Loucy (cell line): Measurements from ENCODE around the gene WFDC5.

Source experiments
- H2AFZ ChIP-seq: fragments of 200-600 bp; sonication (generic); 2 replicates; pipeline ENCODE4 v1.6.0; 2016; ENCODE audit warnings: antibody characterized with exemption, mild to moderate bottlenecking, low read length, moderate library complexity
- H3F3A ChIP-seq: fragments of 200-600 bp; 2 replicates; pipeline ENCODE4 v1.6.0; 2016; ENCODE audit warnings: antibody characterized with exemption, low read depth, mild to moderate bottlenecking
- H3K27me3 ChIP-seq: fragments of 200-600 bp; sonication (generic); 2 replicates; pipeline ENCODE4 v1.6.1; 2014; ENCODE audit warnings: low read length, mild to moderate bottlenecking; ENCODE audit not compliant: insufficient read depth, poor library complexity, severe bottlenecking
- H3K36me3 ChIP-seq: fragments of 200-600 bp; sonication (generic); 2 replicates; pipeline ENCODE4 v1.6.1; 2016; ENCODE audit warnings: low read length; ENCODE audit not compliant: insufficient read depth
- H3K4me1 ChIP-seq: fragments of 200-600 bp; sonication (generic); 2 replicates; pipeline ENCODE4 v1.5.1; 2014; ENCODE audit warnings: low read length, mild to moderate bottlenecking; ENCODE audit not compliant: insufficient read depth, poor library complexity, severe bottlenecking
- H3K4me2 ChIP-seq: fragments of 200-600 bp; sonication (generic); 2 replicates; pipeline ENCODE4 v1.6.0; 2014; ENCODE audit warnings: antibody characterized with exemption, low read length, low read depth, mild to moderate bottlenecking; ENCODE audit not compliant: poor library complexity, severe bottlenecking
- H3K4me3 ChIP-seq: fragments of 200-600 bp; sonication (generic); 2 replicates; pipeline ENCODE4 v1.5.1; 2014; ENCODE audit warnings: low read length, mild to moderate bottlenecking, mixed read lengths; ENCODE audit not compliant: poor library complexity, severe bottlenecking
- H3K79me2 ChIP-seq: fragments of 200-600 bp; sonication (generic); 2 replicates; pipeline ENCODE4 v1.6.1; 2014; ENCODE audit warnings: low read length; ENCODE audit not compliant: insufficient read depth
- H3K9ac ChIP-seq: fragments of 200-600 bp; sonication (generic); 2 replicates; pipeline ENCODE4 v1.6.0; 2014; ENCODE audit warnings: mild to moderate bottlenecking, low read depth, low read length, moderate library complexity; ENCODE audit not compliant: poor library complexity, severe bottlenecking
- H3K9me2 ChIP-seq: fragments of 200-600 bp; sonication (generic); replicated peaks from 2 replicates; pipeline ENCODE4 v1.6.1; 2016; ENCODE audit warnings: low read depth, low read length, mixed read lengths
- H3K9me3 ChIP-seq: fragments of 200-600 bp; sonication (generic); 2 replicates; pipeline ENCODE4 v1.6.1; 2014; ENCODE audit warnings: mild to moderate bottlenecking, antibody characterized with exemption, low read length, low read depth; ENCODE audit not compliant: insufficient read depth
- H4K20me1 ChIP-seq: fragments of 200-600 bp; sonication (generic); 2 replicates; pipeline ENCODE4 v1.6.0; 2014; ENCODE audit warnings: antibody characterized with exemption, low read length, mild to moderate bottlenecking; ENCODE audit not compliant: insufficient read depth, poor library complexity, severe bottlenecking
- EZH2phosphoT487 ChIP-seq: fragments of 200-600 bp; IDR thresholded peaks from 2 replicates; pipeline ENCODE4 v1.6.1; 2018; ENCODE audit warnings: antibody characterized with exemption, mild to moderate bottlenecking, moderate library complexity, borderline replicate concordance
- TF ChIP-seq, protein P1 (sequence below): fragments of 200-600 bp; sonication (generic); conservative IDR thresholded peaks from 2 replicates; pipeline ENCODE4 v1.5.1; 2014; ENCODE audit warnings: mild to moderate bottlenecking, antibody characterized with exemption, low read length

WFDC5 gene

GRCh38 chr20:45094201-45094600 is 20.8 kb downstream of the WFDC5 start:
- Histone ChIP-seq H3K4me2 (no peak overlapping the region), H3K4me1 (peaks cover 16% of the 10 kb centered on the region), H3K9me3 (no peaks in the 10 kb centered on the region), H3K27me3 (no peaks in the 10 kb centered on the region), H3K9me2 (no peaks in the 10 kb centered on the region), H3K79me2 (no peaks in the 10 kb centered on the region), H3K9ac (no peak overlapping the region), H4K20me1 (no peaks in the 10 kb centered on the region), H2AFZ (no peak overlapping the region), H3K4me3 (no peak overlapping the region), H3K36me3 (no peaks in the 10 kb centered on the region), H3F3A (no peaks in the 10 kb centered on the region)
- no peak for TF ChIP-seq EZH2phosphoT487
- TF ChIP-seq, protein P1, sequence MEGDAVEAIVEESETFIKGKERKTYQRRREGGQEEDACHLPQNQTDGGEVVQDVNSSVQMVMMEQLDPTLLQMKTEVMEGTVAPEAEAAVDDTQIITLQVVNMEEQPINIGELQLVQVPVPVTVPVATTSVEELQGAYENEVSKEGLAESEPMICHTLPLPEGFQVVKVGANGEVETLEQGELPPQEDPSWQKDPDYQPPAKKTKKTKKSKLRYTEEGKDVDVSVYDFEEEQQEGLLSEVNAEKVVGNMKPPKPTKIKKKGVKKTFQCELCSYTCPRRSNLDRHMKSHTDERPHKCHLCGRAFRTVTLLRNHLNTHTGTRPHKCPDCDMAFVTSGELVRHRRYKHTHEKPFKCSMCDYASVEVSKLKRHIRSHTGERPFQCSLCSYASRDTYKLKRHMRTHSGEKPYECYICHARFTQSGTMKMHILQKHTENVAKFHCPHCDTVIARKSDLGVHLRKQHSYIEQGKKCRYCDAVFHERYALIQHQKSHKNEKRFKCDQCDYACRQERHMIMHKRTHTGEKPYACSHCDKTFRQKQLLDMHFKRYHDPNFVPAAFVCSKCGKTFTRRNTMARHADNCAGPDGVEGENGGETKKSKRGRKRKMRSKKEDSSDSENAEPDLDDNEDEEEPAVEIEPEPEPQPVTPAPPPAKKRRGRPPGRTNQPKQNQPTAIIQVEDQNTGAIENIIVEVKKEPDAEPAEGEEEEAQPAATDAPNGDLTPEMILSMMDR, result no peak

DNA sequence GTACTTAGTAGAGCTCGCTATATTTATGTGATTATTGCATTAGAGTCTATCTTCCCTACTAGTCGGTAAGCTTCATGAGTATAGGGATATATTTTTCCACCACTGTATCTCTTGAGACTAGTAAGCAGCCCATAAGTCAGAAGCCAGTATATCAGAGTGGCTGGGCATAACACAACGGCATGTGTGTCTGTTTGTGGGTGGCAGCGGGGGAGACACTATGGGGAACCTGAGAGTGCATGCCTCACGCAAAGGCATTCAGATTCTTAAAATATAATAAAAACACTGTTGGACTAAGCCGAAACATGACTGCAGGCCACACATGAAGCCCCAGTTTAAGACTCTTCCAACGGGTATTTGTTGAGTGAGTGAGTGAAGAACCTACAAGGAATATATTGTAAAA is 22.1 kb downstream of the WFDC5 start:
- Histone ChIP-seq H3K9me2 (no peaks in the 10 kb centered on the region), H3K36me3 (no peaks in the 10 kb centered on the region), H3K9me3 (no peaks in the 10 kb centered on the region), H3K79me2 (no peaks in the 10 kb centered on the region), H3K4me1 (peaks cover 16% of the 10 kb centered on the region), H2AFZ (no peak overlapping the region), H3K9ac (no peak overlapping the region), H4K20me1 (no peaks in the 10 kb centered on the region), H3F3A (no peaks in the 10 kb centered on the region), H3K4me2 (no peak overlapping the region), H3K4me3 (no peak overlapping the region), H3K27me3 (no peaks in the 10 kb centered on the region)
- TF ChIP-seq, protein P1, result no peak
- no peak for TF ChIP-seq EZH2phosphoT487

DNA sequence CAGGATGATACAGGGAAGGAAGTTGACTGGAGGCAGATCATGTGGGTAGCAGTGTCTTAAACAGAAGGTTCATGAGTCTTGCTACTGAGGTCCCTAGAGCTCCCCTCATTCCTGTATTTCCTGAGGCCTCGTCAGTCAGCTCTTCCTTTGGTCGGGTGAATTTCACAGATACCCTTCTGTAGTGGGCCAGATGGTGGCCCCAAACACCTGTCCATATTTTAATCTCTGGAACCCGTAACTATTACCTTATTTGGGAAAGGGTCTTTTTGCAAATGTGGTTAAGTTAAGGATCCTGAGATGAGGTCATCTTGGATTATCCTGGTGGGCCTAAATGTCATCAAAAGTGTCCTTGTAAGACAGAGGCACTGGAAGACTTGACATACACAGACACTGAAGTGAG is 23.6 kb downstream of the WFDC5 start:
- no peaks in the 10 kb centered on the region for H3K36me3 ChIP-seq
- H3F3A ChIP-seq, result no peaks in the 10 kb centered on the region
- no peaks in the 10 kb centered on the region for H3K9me3 ChIP-seq
- H4K20me1 ChIP-seq, result no peaks in the 10 kb centered on the region
- no peak overlapping the region for H2AFZ ChIP-seq
- H3K4me3 ChIP-seq, result no peak overlapping the region
- no peaks in the 10 kb centered on the region for H3K79me2 ChIP-seq
- no peak overlapping the region for H3K9ac ChIP-seq
- H3K9me2 ChIP-seq, result no peaks in the 10 kb centered on the region
- TF ChIP-seq EZH2phosphoT487, result no peak
- TF ChIP-seq, protein P1, result no peak
- peaks cover 25% of the 10 kb centered on the region for H3K4me1 ChIP-seq
- no peak overlapping the region for H3K4me2 ChIP-seq
- H3K27me3 ChIP-seq, result no peaks in the 10 kb centered on the region
